EL (cell line): ENCODE measurements around the gene E2F2.

Experiments used
- DNase-seq: peaks from one replicate; pipeline ENCODE4 v3.0.0-alpha.2; 2016

E2F2 gene

DNA sequence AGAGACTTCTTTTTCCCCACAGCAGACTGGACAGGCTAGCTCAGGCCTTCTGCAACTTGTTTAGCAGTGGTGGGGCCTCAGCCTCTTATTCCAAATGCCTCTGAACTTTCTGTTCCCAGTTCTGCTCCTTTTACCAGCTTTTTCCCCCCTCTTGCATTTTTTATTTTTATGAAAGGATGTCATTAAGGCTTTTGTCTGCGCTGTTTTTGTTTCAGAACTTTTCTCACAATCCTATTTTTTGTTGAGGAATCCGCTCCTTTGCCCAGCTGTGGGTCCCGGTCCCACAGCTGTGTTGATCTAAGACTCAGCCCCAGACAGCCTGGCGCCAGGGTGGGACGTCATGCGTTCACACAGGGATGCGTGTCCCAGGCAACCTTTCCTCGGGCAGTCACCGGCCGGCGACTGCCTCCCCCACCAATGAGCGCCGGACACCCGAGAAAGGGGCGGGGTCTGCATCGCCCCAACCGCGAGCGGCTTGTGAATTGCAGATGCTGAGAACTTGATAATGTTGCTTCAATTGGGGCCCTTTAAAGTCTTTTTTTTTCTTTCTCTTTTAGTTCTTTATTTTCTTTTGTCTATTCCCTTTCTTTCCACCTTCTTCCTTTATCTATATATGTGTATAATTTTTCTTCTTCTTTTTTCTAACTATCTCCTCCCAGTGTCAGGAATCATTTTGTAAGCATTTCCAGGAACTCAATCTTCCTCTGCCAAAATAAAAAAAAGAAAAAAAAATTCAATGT lies 31.3 kb upstream of the E2F2 start:
- peak; percentile 99 for DNase-seq

GRCh38 chr1:23561813-23562100 lies 30.7 kb upstream of the E2F2 start:
- peak; percentile 81 for DNase-seq

DNA sequence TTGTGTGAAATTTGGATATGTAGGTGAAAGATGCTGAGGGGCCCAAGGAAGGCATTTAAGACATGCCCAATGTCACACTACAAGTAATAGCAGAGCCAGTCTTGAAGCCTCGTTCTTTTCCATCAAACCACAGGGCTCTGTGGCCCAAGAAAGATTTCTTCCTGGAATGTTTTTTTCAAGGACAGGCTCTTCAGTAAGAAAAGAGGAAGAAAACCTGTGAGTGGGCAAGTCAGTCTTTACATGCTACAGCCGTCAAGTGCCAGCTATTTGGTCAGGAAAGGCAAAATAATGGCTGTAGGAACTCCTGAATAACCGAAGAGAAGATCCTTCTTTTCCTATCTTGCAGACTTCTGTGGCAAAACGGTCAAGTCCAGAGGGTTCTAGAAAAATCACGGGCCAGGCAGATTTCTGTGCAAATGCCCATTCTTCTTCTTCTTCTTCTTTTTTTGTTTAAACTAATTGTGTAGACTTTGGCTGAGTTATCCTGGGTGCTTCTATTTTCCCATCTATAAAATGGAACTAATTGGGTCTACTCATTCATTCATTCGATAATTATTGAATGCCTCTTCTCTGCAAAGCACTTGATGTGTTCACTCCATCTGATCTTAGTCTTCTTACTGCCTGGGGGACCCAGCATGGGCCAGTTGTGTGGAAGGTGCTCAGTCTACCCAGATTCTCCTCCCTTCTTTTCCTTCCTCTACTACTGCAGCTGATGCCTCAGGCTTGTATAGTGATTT lies 30.2 kb upstream of the E2F2 start:
- DNase-seq: no peak

- DNase-seq: peak; percentile 52
Measured at GRCh38 chr1:23559985-23560741, 29.1 kb upstream of the E2F2 start.

DNA sequence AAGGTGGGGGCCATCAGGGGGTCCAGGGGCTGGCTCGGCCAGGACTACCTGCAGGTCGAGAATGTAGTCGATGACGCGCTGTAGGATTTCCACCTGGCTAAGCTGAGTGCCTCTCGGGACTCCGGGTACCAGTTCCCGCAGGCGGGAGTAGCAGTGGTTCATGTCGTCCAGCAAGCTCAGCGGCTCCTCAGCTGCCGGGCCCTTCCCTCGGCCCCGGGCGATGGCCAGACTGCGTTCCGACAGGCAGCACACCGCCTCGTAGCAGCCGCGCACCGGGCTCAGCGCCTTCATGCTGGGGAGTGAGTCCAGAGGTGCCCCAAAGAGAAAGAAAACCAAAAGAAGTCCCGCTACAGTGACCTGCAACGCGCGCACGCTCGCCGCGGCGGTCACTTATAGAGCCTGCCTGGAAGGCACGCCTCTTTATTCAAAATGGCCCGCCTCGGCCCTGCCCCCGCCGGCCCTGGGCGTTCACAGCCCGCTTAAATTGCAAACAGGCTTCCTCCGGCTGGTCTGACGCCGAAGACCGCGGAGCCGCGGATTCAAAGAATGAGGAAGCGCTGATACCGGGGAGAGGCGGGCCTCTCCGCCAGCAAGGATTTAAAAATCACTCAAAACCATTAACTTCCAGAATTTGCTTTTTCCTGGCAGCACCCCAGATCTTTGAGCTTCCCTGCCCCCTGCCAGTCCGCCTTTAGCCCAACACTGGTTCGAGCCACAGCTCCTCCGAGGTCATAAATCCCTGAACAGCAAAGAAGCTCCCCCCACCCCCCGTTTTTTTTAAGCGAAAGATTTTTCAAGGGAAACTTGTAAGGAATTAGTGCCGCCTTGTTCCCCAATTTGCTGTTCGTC lies 28.3 kb upstream of the E2F2 start, which contains the start of gene ID3:
ID3 (minus strand) TSS at position 366 of the 849 bp plus-strand sequence; CDS start at position 291, 75 bp downstream.
- peak; percentile 99 for DNase-seq

- no peak for DNase-seq
Measured at GRCh38 chr1:23558872-23559135, 27.8 kb upstream of the E2F2 start.

DNA sequence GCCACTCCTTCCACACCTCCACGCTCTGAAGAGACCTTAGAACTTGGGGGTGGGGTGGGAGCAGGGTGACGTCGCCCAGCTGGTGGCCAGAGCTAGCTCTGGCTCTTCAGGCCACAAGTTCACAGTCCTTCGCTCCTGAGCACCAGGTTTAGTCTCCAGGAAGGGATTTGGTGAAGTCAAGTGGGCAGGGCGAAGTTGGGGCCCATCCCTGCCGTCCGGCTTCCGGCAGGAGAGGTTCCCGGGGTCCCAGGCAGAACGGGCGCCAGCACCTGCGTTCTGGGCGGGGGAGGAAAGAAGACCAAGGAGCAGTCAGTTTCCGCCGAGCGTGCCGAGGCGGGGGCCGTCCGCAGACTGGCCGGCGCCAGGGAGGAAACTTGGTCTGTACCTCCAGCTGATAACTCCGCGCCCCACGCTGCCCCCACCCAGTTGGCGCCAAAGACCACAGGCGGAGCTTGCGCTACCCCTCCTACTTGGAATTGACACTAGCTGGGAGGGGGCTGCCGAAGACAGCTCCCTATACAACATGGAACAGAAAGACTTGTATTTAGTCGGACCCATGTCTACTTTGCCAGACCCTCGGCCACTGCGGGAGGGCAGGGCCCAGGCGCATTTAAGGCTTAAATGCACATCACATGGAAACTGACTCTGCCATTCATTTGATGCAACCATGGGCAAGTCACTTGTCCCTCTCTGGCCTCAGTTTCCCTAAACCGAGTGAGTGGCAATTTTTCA lies 27.3 kb upstream of the E2F2 start:
- DNase-seq: peak; percentile 66

DNA sequence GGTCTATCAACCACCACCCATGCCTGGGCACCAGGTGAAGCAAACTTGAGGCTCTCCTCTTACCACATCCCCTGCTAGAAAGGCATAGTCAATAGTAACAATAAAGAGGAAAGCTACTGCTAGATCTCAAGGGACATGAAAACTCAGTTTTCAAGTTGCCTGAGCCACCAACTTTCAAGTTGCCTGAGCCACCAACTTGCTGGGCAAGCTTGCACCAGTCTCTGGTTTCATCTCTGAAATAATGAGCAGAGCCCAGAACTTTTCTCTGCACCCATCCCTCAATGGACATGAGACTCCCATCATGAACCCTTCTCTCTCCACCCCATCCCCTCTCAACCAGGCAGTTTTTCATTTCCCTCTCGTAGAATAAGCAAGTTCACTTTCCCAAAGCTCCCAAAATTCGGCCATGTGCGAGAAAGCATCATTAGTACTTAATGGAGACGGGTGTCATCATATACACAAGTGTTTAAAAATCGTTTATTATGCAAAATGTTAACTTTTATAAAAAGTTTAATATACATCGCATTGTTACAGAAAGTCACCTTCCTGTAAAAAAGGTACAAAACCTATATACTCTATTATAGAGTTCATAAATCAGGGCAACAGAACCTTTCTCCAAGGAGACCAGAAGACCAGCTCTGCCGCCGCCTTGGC lies 26.6 kb upstream of the E2F2 start:
- DNase-seq: no peak

DNA sequence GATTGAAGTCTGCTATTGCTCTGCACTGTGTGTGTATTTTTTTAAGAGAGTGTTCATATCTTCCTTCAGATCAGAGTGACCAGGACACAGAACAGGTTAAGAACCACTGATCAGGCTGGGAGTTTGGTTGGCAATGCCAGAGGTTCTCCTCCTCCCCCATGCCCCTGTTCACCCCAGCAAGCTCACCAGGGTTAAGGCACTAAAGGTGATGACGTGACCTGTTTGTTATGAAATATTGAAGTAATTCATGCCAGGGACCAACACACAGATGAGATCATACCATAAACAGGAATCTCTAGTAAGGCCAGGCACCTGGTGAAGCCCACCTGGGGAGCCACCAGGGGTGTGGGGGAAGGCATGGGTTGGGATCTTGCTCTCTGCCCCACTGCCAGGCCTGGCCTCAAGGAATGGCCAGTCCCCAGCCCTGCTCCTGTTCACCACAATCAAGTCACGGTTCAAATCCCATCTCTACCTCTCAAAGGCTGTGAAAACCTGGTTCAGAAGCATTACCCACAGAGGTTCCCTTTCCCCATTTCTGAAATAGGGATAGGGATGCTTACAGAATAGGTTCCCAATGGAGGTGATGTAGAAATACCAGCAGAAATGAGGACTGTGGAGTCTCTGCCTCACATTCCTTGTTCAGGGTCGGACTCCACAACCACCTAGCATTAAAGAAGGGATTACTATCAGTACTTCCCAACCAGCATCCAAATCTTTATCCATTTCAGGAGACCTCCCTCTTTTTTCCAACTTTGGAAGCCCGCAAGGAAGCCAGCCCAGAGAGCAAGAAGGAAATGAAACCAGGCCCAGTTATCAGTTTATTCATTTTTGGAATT lies 25.8 kb upstream of the E2F2 start:
- peak; percentile 71 for DNase-seq

- DNase-seq: peak; percentile 81
Measured at GRCh38 chr1:23555986-23556634, 25.1 kb upstream of the E2F2 start.

GRCh38 chr1:23555270-23555985 lies 24.4 kb upstream of the E2F2 start:
- peak; percentile 56 for DNase-seq

GRCh38 chr1:23554481-23555269 lies 23.6 kb upstream of the E2F2 start:
- peak; percentile 93 for DNase-seq

- no peak for DNase-seq
Measured at GRCh38 chr1:23554127-23554480, 23.1 kb upstream of the E2F2 start.

DNA sequence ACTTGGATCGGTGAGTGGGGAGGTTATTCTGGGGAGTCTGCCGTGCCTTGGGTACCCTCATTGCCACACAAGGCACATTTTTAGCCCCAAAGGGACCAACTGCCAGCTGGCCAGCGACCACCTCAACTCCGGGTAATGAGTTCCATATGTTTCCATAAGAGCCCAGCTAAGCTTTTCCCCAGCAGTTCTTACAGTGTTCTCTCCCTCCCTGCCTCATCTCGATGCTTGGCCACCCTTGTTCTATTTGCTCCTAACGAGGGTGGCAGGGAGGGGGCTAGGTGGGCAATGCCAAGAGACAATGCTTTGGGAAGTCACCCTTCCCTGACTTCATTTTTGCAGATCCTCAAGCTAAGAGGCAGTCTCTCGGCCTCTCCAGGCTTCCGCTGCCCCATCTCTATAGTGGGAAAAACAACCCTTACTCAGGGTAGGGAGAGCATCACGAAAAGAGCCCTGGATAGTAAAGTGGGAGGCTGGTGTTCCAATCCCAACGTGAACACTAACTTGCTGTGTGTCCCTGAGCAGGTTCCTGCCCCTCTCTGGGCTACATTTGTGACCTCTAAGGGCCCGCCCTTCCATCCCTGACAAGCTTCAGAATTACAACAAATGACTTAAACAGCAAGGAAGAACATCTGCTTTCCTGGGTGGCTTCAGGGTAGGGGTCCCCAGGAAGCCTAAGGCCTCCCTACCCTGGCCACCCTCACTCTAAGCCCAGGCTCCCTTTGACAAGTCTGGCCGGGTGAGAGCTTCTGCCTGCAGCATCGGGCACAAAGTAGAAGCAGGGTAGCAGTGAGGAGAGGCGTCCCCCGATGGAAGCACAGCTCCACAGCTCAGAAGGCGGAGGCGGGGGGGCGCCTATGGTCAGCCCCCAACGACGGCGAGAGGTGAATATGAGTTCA lies 22.4 kb upstream of the E2F2 start:
- DNase-seq: no peak

DNA sequence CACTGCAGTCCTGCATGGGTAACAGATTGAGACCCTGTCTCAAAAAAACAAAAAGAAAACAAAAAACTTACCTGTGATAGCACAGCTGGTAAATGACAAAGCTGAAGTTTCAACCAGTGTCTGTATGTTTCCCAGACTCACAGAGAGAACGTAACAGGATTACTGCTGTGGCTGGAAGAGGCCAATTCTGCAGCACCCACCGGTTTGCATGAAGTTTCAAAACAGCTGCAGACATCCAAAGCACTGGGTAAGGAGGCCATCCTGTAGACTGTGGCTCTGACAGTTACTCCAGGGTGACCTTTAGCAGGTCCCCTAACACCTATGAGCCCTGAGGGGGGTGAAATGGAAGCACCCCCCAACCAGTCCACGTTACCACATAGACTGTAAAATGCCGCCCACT lies 20.8 kb upstream of the E2F2 start:
- no peak for DNase-seq

DNA sequence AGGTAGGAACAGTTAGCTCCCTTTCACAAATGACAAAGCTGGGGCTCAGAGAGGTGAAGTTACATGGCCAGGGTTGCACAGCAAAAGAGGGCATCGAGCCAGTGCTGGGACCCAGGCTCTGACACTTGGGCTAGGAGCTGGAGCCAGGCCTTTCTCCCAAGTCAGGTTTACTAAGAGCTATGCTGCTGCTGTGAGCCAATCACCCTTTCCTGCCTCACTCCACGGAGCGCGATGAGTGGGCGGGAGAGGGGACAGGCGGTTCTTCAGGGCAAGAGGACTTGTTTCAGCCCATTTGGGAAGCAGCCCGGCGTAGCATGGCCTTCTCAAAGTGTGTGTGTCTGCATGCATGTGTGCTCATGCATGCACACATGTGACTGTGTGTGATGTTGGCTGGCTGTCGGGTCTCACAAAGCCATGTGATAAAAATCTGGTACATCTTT lies 17.7 kb upstream of the E2F2 start:
- DNase-seq: peak; percentile 29

DNA sequence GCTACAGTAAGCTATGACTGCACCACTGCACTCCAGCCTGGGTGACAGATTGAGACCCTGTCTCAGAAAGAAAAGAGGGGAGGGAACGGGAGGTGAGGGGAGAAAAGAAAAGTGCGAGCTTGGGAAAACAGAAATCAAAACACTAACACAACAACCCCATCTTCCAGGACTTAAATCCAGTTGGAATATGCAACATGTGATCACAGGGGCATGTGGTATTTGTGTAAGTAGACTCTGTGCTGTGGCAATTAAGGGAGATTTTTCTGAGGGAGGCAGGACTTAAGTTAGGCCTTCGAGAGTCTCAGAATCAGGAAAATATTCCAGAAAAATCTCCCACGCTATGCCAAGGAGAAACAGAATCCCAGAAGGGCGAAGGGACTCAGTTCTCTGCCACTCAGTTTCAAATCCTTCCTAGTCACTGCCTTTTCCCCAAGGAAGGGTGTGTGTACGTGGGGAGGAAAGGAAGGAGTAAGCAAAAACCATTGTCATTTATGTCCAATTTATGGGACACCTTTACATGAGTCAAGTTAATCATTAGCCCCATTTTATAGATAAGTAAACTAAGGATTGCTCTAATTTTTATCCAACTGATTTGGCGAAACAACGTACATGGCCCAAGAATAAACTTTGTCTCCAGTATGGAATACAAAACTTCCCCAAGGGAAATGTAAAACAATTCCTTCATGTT lies 16.0 kb upstream of the E2F2 start:
- DNase-seq: no peak
